CD4-positive, alpha-beta T cell treated with Interleukin-4 for 1 hour (primary cell): ENCODE measurements around the gene KCNT2.
"Not testable (repeated sequence)": the region's sequence is repeated elsewhere in the genome, so short reads cannot be mapped to it uniquely, and the experiment has no call there.

Experiments used
- DNase-seq, 2 donors: peaks; one replicate each; pipeline ENCODE4 v3.0.0-alpha.2; 2020 to 2022

The KCNT2 gene

DNA sequence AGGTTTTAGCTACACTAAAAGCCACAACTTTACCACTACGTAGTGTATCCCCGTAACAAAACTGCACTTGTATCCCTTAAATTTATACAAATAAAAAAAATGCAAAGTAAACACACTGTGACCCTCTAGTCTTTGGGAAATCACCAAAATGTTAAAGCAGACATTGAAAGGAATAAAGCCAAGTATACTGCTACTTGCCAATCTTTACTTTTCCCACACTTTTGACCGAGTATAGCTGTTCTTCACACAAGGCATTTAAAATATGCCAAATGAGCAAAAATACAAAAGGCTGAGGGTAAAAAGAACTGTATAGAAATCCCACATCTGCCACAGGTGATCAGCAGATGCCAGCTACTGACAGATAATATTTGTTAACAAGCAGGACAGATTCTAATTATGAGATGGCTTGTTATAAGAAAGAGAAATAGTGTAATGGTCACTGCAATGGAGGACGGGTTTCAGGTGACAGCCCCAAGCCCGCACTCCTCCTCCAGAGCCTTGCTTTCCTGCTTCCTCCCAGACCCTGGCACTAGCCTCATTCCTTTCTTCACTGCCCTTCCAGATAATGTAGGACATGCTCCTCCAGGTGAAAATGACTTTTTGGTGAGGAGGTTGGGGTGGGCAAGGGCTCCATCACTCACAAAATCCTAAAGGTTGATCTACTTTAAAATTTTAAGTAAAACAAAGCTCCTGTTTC lies 18.1 kb downstream of the KCNT2 start:
- no peak for DNase-seq

DNA sequence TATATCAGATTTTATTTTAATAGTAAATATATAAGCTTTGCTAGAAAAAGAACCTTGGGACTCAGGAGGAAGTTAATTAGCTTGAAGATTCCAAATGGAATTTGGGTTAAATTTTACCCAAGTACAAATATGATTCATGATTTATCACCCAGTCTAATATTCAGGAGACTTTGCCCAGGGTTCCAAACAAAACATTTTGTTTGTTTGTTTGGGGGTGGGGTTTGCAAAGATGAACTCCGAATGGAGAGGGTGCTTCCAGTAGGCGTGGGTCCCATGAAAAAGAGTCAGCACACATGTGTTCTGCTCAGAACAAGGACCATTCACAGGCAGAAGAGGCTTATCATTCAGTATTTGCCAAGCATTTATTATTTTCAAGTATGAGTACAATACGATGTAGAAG lies 23.5 kb downstream of the KCNT2 start:
- DNase-seq = no peak

DNA sequence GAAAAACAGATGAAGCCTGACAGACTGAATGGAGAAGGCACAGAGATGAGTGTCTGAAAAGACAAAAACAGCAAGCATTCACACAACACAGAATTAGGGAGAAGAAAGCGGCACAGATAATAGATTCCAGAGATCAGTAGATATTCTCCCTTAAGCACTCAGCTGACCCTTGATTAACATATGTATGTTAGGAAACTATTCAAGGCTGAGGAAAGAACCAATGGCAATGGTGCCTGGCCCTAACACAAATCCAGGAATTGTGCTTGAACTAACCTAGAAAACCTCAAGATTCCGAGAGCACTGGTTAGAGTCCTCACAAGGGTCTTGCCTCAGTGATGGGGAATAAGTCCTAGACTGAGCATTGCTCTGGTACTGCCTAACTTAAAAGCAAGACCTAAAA lies 30.9 kb downstream of the KCNT2 start:
- no peak for DNase-seq

DNA sequence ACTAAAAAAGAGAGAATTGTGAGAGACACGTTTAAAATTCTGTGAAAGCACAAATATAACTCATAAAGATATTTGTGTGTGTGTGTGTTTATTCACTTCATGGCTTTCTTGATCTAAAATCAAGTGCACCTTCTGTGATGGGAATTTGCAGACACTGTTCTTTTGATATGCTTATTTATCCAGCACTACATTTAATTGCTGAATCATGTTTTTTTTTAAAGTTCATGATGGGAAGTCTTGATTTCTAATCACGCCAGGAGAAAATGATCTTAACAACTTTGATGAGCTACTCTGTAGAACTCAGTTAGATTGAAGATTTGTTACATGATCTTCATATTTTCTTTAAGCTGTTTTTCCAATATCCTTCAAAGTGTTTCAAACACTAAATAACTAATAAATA lies 35.0 kb downstream of the KCNT2 start:
- no peak for DNase-seq

DNA sequence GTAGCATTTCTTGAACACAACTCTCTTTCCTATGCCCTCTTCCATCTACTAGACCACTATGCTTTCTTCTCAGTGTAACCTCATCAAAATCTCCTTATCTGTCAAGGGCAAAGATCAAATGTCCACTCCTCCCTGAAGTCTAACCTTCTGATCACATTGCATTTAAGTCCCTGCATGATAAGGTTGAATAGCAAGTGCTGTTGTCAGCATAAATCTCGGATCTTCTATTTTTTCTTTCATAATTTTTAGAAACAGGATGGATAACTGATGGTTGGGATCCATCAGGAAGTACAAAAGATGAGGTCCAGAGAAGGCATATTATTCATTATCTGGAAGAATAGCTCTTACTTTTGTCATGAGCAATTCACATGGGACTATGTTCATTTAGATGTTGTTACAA lies 41.0 kb downstream of the KCNT2 start:
- no peak for DNase-seq

DNA sequence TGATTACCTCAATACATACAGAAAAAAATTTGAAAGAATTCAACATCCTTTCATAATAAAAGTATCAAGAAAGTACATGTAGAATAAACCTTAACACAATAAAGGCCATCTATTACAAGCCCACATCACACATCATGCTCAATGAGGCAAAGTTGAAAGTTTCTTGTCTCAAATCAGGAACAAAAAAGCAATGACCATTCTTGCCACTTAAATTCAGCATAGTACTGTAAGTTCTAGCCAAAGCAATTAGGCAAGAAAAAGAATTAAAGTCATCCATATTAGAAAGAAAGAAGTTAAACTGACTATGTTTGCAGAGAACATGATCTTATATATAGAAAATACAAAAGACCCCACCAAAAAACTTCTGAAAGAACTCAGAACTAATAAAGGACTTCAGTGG lies 44.5 kb downstream of the KCNT2 start:
- DNase-seq = no peak

DNA sequence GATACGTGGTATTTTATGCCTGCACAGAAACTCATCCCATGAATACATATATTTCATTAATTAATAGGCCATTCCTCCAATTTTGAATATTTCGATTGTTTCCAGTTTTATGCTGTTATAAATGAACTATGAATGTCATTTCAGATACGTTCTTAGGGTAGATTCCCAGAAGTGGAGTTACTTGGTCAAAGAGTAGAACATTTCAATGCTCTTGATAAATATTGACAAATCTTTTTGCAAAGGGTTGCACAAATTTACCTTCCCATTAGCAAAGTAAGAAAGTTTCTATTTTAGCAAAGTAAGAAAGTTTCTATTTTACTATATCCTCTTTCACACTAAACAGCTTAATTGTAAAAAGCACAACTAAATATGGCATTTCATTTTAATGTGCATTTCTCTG lies 48.9 kb downstream of the KCNT2 start:
- no peak for DNase-seq

DNA sequence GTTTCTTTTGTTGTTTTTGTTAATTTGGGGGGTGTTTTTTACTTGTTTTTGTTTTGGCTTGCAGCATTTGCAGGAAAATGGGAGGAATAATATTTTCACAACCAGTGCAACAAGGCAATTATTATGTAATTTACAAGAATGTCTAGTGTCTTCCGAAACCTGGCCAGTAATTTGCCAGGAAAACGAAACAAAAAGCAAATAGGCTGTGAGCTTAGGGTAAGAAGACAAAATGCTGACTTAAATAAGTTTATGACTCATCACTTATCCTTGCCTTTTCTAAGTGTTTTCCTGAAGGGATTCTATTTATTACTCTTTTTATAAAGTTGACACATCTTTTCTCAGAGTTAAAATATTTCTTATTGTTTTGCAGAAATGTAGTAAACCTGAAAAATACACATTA lies 49.8 kb downstream of the KCNT2 start:
- DNase-seq = no peak

DNA sequence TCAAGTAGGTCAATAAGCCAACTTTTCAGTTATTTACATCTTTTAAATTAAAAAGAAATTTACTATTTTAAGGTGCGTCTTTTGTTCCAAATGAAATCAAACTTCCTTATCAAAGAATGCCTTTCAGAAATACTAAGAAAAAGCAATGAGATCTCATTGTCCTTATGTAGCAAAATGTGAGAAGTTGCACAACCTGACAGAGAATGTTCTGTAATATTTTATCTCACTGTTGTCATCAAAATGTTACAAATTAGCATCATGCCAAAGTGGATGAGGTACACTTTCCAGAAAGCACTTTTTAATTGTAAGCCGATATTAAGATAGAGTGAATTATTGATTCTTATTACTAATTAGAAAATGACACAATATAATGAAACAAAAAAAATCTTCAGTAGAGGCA lies 50.4 kb downstream of the KCNT2 start:
- DNase-seq = no peak

GRCh38 chr1:196550731-196551130 lies 57.5 kb downstream of the KCNT2 start:
- DNase-seq = no peak

DNA sequence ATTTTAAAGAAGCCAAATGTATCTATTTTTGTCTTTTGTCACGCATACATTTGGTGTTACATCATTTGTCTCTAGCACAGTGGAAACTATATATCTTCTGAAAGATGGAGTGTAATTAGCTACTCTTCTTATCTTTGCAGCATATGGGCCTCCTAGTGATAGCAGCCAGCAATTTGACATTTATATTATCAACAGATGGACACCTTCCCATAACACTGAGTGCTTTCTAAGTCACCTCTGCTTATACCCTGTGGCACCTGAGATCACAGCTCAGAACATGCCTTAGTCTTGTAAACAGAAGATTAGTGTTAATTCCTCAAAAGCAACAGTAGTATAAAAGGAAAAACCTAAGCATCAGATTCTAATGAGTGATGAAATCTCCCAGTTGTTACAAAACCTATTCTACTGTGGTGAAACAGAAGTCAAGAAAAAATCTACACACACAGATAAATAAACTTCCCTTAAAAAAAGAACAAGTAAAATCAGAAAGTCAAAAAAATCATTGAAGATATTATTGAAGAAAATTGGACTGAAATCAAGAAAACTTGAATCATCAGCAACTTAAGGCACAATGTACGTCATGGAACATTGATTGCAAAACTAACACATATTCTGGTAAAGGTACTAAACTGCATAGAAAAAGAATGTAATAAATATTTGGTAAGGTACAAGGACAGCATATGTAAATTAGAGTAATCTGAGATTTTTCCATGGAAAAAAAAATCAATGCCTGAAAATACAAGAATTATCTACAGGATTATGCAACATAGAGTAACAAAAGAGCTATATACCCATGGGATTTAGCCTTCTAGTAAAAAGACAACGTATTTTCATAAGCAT lies 61.7 kb downstream of the KCNT2 start:
- no peak for DNase-seq

- no peak for DNase-seq
These were observed 63.0 kb downstream of the KCNT2 start for GRCh38 chr1:196545222-196545621.

- no peak for DNase-seq
These were observed 63.6 kb downstream of the KCNT2 start for GRCh38 chr1:196544617-196545016.

DNA sequence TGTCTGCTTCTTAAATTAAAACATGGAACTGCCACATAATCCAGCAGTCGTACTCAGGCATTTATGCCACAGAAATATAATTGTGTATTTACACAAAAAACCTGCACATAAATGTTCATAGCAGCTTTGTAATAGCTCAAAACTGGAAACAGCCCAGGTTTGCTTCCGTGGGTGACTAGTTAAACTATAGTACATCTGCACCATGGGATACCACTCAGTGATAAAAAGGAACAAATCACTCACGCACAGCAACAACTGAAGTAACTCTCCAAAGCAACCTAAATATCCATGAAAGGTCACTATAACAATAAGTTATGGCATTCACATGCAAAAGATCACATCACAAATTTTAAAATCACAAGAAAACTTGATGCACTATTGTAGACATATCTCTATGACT lies 64.4 kb downstream of the KCNT2 start:
- DNase-seq = no peak

DNA sequence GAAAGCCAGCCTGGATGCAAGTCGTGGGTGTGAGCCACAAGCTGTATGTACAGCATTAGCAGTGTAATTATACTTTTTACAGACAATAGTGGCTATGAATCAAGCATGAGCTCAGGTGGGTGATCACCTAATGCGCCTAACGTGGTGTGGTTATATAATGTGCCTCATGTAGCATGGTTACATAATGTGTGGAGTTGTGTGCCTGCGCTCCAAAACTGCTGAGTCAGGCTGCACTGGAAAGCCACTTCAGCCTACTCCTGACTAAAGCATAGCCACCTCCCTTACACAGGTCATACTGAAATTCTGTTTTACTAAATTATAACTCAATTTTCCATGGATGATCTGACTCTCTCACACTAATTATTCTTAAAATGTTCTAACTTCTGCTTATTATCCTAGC lies 69.8 kb downstream of the KCNT2 start:
- no peak for DNase-seq

GRCh38 chr1:196535727-196536126 lies 72.5 kb downstream of the KCNT2 start:
- peak in 1 of 2 donors; percentile 7 for DNase-seq

DNA sequence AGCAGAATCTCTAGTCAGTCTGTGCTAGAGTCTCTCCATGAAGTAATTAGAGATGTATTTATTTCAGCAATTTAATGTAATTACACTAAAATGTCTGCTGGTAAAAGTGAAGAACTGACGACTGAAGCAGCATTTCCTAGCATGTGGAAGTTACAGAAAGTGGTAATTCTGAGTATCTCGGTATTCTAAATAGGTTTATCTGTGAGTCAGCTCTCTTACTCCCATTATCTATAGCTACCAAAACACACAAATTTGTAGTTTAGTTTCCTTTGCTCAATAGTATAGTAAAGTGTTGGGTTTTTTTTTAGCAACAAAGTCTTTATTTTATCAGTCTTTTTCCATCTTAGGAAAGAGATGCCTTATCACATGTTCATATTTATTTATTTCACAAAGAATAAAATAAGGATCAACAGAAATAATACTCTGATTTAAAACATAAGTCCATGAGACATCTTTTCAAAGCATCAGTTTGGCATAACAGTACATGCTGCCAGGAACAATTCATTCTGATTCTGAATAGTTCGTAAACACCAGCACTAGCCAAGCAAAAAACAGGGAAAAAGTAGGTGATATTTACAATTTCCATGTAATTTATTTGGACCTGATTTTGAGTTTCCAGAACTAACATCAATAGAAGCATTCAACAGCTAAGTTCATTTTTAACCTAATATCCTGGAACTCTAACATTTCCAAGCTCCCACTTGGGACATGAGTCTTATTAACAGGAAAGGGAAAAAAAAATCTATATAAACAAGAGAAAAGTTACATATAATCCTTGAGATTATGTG lies 76.3 kb downstream of the KCNT2 start:
- DNase-seq = no peak

DNA sequence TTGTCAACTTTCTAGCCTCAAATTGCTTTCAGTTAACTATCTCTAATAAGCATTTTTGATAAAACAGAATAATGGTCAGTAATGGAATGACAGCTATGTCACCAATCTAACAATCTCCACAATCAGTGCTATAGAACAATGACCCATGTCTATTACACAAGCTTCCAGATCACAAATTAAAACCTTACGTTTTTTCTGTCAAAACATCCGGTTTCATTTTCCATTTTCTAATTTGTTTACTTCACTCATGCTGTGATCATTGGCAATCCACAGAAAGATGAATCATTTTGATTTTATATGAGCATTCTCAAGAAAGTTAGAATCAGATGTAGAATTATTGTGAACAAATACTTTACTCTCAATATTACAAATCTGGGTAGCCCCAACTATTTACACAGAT lies 80.3 kb downstream of the KCNT2 start:
- no peak for DNase-seq

- DNase-seq = not testable (repeated sequence)
These were observed 85.5 kb downstream of the KCNT2 start for GRCh38 chr1:196522574-196523345.

- no peak for DNase-seq
These were observed 91.0 kb downstream of the KCNT2 start for GRCh38 chr1:196517193-196517592.

DNA sequence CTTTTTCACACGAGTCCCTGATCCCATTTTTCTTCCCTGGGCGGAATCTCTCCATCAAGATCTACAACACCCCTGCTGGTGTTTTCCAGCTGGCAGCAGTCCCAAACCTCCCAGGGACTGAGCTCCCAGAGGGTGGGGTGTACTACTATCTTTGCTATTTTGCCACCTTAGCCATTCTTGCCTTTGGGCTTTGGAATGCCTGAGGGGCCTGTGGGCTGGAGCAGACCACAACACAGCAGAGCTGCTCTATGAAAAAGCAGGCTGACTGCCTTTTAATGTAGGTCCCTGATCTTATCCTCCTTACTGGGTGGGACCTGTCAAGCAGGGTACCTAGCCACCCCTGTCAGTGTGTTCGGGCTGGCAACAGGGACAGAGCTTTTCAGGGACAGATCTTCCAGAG lies 91.9 kb downstream of the KCNT2 start:
- no peak for DNase-seq

DNA sequence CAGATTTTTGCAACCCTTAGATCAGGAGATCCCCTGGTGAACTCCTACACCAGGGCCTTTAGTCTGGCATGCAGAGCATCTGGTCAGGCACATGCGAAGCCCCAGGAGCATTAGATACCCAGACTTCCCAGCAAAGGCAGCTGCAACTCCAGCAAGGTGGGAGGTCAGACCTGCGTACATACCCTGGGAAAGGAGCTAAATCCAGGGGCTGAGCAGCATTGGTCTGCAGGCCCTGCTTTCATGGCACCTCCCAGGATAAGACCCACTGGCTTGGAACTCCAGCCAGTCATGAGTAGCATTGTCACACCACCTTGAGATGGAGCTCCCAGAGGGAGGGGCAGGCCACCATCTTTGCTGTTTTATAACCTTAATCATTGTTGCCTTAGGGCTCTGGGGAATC lies 92.3 kb downstream of the KCNT2 start:
- no peak for DNase-seq

DNA sequence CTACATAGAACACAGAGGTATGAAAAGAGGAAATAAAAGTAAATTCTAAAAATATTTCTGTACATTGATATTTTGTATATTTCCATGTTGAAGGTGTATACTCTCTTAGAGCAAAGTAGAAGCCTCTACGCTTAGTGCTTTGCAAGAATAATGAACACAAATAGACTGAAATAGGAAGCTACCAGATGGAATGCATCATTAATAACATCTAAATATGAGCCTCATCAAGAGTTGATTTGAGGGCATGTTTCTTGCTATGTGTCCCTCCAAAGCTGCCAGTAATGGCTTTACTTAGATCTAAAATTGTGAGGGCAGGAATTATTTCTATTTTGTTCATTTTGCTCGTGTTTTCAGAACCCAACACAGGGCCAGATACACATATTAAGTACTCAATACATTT lies 94.4 kb downstream of the KCNT2 start:
- DNase-seq = no peak
